Measurements from ENCODE around the gene NPY4R2.
"Not testable (repeated sequence)": the region's sequence is repeated elsewhere in the genome, so short reads cannot be mapped to it uniquely, and the experiment has no call there.

NPY4R2 gene, protein sequence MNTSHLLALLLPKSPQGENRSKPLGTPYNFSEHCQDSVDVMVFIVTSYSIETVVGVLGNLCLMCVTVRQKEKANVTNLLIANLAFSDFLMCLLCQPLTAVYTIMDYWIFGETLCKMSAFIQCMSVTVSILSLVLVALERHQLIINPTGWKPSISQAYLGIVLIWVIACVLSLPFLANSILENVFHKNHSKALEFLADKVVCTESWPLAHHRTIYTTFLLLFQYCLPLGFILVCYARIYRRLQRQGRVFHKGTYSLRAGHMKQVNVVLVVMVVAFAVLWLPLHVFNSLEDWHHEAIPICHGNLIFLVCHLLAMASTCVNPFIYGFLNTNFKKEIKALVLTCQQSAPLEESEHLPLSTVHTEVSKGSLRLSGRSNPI

DNA sequence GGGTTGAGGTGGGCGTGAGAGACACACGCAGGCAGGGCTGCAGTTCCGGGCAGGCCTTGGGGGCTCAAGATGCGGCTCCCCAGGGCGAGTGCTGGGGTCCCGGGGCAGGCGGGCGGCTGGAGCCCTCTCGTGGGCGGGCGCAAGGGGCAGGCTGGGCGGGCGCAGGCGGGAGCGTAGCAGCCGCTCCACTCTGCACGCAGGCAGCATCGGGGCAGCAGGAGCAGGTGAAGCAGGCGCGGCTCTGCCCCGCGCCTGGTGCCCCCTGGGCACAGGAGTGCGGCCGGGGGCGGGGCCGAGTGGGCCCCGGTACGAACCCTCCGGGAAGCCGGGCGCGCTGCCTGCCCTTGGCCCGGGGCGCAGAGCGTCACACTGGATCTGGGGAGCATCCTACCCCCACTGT is at the start of gene NPY4R2:
NPY4R2 (plus strand) TSS at position 188 of the 400 bp plus-strand sequence. CDS start 3,326 bp downstream, outside the sequence.
- DNase-seq (ENCODE audit: low spot score) = not testable (repeated sequence)

DNA sequence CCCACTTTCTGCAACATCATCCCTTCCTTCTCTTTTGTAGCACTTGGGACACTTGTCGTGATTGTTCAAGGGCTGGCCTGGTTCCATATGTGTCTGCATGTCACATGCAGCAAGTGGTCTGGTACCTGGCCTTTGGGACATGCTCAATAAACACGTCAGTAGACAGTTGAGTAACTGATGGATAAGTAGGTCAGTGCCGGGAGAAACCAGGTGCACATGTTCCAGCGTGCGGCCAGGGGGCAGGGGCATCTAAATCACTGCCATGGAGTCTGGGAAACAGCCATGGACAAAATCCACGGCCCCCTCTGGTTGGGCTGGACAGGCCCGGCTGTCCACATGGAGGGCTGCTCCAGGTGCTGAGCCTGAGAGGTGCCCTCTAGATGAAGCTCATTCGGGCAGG is 47.6 kb upstream of the NPY4R2 start:
- not testable (repeated sequence) for DNase-seq (ENCODE audit: low spot score)

DNA sequence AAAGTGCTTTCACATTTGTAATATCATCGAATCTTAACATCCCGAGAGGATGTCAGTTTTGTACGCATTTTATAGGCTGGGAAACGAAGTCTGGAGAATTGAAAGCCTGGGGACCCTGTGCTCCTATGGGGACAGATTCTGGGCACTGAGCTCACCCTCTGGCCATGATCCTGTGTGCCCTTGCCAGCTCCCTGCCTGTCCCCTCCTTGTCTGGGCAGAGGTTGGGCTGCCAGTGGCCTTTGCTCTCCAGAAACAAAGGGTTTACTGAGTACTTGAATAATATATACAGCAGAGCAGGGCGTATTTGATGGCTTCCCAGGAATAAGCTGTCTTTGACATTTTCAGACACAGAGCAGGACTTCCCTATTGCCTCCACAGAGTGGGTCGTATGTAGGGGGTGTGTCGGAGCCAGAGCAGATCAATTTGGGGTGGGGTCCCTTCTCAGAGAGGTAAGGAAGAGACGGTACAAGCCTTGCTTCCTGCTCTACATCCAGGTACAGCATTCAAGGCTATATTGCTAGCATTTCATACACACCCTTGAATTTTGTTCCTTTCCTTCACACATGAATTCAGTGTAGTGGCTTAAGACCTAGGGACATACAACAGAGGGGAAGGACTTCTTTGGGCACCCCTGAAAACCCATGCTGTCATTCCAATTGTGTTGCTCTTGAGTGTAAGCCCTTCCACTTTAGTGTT is 46.8 kb upstream of the NPY4R2 start:
- DNase-seq (ENCODE audit: low spot score) = not testable (repeated sequence)

DNA sequence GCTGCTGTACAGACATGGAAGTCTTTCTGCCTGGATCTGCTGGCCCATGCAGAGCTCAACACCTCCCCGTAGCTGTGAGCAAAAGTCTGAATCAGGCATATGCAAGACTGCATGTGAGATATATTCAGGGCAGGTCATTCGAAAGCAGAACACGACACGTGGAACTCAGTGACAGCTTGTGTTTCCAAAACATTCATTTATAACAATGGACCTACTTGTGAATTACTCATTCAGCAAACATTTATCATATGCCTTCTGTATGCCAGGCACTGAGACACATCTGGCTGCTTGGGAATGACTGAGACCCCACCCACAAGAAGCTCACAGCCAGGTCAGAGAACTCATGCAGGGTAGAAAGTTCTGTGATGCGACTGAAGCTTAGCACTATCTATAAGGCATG is 46.2 kb upstream of the NPY4R2 start:
- not testable (repeated sequence) for DNase-seq (ENCODE audit: low spot score)

DNA sequence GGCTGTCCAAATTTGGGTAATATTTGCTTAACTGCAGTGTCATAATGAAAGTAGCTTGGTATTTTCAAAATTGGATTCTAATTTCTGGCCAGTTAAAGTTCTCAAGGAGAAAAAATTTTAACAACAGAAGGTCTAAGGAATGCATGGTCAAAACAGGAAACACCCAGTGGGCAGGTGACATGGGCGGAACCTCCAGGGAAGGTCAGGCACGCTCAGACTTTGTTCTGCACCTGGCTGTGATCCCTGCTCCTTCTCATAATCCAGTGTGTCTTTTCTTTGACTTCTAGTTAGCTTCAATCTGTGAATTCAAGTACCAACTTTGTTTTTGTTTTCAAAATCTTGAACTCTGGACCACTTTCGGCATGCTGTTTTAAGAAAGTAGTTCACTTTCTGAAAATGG is 34.2 kb upstream of the NPY4R2 start:
- not testable (repeated sequence) for DNase-seq (ENCODE audit: low spot score)

DNA sequence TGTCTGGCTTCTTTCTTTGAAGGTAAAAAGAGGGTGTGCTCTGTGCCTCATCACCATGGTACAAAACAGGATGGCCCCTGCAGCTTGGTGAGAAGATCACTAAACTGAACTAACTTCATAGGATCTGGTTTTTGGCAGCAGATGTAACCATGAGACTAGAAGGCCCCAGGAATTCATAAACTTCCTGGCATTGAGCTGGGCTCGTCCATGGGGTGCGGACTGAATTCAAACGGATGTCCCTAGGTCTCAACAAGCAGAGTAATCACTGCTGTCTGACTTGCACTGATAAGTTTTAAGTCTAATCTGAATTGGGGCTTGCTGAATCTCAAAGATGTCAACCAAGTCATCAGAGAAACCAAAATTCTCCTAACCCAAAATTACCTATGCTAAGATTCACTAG is 33.5 kb upstream of the NPY4R2 start:
- DNase-seq (ENCODE audit: low spot score) = not testable (repeated sequence)

DNA sequence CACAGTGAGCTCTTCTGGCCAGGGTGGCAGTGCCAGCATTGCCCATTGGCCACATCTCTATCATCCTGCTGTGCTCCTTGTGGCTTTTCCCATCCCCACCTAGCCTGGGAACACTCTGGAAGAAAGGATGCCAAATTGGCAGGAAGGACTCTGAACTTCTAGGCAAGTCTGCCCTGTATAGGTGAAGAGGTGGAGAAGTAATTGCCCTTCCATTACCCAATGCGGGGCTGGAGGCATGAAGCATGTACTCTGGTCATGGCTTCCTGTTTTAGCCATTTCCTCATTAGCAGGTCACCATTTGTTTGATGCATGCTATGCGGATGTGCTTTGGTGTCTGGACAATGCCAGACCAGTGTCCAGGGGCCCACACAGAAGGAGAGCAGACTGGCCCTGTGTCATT is 32.1 kb upstream of the NPY4R2 start:
- DNase-seq (ENCODE audit: low spot score) = not testable (repeated sequence)

DNA sequence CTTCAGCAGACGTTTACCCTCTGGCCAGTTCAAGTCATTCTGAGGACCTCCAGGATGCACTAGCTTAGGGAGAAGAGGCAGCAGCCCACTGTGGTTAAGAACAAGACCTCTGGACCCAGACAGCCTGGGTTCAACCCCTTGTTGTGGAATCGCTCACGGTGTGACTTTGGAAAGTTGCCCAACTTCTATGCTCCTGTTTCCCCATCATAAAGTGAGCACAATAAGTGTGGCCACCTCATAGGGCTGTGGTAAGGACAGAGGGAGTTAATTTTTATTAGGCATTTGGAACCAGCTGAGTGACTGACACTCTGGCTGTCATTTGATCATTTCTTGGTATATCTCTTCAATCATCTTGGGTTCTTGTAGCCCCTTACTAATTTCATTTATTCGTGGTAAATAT is 31.6 kb upstream of the NPY4R2 start:
- DNase-seq (ENCODE audit: low spot score) = not testable (repeated sequence)

DNA sequence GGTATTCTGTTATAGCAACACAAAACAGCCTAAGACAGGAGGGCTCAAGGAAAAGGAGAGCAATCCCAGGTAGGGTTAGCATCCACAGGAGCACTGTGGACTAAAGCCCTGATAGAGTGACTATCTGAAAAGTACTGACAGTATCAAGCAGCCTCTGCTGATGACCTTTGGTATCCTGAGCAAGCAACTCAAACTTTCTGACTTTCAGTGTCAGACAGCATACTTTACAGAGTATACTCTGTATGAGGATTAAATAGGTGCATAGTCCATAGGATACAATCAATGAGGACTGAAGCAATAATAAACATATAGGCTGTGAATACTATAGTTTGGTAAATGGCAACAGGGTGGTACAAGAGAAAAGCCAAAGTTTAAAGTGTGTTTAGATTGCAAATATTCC is 27.7 kb upstream of the NPY4R2 start:
- DNase-seq (ENCODE audit: low spot score) = not testable (repeated sequence)

DNA sequence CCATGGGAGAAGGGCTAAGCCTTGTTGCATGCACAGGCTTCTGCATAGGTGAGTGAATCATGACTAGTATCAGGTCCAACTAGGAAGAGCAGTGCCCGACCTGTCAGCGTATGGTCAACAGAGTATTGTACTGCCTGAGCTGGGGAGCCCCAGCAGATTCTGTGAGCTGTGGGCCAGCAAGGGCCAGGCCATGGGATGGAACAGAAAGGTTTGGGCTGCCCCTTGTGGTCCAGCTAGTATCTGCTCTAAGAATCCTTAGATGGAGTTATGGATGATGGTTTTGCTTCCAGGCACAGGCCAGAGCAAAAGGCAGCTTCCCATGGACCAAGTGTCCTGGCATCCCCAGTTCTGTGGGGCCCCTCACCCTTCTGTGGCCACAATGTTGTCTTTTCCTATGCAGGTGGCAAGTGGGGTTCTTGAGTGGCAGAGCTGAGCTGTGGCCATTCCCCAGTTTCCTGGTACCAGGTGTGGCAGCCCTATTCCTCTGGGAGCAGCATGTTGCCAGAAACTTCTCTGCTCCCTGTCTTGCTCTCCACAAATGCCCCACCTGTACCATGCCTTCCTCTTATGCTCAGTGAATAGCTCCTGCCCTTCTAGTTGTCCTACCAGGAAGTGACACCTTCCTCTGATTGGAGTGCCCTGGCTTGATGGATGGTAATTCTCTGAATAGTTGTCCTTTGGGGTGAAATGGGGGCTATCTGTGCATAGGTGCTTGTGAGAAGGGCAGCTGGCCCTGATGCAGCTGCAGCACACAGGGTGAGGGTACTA is 25.8 kb upstream of the NPY4R2 start:
- not testable (repeated sequence) for DNase-seq (ENCODE audit: low spot score)

DNA sequence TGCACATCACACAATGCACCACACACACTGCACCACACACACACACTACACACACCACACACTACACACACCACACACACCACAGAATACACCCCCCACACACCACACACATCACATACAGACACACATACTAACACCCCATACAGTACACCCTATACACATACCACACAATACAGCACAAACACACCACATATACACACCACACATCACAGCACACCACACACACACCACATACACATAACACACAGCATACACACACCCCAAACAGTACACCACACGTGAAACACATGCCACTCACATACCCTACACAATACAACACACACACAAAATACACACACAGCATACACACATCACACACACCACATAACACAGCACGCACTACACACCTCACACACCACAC is 23.9 kb upstream of the NPY4R2 start:
- DNase-seq (ENCODE audit: low spot score) = not testable (repeated sequence)

DNA sequence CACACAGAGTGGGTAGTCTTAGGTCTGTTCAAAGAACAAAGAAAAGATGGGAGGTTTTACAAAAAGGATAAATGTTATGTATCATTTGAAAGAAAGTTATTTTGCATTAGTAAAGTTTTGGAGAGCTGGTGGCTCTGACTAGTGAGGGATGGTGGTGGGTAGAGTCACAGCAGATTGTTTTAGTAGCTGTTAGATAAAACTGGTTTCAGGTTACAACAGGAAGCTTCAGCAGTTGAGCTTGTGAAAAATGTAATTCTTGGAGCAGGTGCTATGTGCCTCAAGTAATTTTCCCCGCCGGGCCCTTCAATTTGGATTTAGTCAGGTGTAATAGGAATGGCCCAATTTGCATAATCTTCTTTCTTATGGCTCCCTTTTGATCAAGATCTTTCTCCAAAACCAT is 20.6 kb upstream of the NPY4R2 start:
- not testable (repeated sequence) for DNase-seq (ENCODE audit: low spot score)

DNA sequence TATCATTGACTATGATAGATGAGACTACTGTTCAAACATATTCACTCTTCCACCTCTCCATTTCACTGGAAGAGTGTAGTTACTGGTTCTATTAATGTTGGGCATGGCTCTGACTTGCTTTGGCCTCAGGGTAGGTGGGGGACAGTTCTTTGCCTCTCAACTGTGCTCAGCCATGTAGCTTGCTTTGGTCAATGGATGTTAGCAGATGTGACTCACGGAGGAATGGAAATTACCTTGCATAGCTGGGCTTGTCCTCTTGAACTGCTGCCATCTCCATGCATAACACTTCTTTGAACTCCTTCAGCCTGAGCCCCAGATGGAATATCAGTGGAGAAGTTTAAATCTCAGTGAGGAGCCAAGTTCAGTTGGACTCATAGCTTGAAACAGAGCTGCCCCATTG is 9.1 kb upstream of the NPY4R2 start:
- not testable (repeated sequence) for DNase-seq (ENCODE audit: low spot score)

DNA sequence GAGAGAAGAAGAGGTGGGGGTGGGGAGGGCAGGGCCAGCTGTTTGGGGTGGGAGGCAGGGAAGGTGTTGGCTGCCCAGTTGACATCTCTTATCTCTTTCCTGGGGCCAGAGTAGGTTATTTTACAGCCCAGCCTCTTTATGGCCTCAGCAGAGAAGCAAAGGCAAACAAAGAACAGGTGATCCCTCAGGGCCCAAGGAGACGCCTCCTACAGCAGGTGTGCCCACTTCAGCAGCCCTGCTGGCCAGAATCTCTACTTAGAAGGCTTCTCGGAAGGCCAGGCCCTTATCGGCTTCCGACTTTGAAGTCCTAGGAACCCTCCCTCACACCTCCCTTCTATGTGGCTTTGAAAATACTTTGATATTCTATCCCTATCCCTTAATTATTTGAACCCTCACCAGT is 8.0 kb upstream of the NPY4R2 start:
- DNase-seq (ENCODE audit: low spot score) = not testable (repeated sequence)

DNA sequence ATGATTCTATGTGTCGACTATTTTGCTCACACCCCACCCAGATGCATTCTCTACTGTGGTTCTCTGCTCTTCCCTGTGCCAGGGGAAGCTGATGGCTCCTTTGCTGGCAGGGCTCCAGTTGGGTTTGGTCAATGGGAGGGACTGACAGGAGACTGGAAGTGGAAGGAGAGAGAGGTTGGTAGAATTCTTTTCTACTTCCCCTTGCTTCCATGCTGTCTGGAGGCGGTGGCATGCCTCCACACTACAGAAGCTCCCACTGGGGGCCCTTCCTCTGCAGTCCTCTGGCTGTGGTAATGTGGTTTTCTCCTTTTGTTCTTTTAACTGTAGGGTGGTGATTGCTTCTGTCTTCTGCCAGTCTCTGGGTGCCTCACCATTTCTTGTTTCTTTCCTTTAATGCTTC is 4.4 kb upstream of the NPY4R2 start:
- DNase-seq (ENCODE audit: low spot score) = not testable (repeated sequence)

DNA sequence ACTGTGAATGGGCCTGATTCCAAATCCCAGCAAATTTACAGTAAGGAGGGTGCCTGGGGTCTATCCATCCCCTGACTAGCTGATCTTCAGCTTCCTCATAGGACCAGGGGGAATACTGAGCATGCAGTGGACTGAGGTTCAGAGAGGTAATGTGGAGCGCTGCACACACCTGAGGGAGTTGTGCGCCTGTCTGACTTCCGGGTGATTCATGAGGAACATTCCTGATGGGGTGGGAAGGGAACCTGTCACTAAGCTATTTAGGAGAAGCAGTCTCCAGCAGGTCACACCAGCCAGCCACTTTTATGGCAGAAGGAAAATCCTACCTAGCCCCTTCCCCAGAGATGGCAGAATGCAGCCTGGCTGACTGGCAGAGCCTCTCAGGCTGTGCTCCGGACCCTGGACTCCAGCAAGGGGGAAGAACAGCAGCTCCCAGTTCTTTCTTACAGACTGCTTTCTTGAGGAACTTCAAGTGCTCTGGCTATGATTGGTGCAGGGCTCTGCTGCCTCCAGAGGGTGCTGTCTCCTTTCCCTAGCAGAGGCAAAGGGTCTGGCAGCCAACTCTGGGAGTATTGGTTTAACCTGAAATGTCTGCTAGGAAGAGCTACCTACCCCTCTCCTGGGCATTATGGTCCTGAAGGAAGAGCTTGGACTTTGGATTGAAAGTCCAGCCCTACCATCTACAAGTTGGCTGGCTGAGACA is 2.5 kb upstream of the NPY4R2 start:
- not testable (repeated sequence) for DNase-seq (ENCODE audit: low spot score)

DNA sequence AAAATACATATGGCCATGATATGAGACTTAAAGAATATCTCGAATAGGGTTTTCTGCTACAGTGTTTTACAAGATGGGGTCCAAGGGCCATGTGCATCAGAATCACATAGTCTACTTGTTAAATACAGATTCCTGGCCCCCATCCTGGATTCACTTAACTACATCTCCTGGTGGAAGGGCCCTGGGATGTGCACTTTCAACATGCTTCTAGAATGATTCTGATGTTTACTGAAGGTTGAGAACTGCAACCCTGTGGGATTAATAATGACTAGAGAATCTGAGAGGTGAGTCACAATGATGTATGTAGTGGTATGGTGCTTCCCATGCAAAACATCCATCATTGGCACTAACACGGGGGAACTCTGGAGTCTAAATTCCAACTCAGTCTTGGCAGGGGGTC is 2.1 kb downstream of the NPY4R2 start:
- not testable (repeated sequence) for DNase-seq (ENCODE audit: low spot score)

DNA sequence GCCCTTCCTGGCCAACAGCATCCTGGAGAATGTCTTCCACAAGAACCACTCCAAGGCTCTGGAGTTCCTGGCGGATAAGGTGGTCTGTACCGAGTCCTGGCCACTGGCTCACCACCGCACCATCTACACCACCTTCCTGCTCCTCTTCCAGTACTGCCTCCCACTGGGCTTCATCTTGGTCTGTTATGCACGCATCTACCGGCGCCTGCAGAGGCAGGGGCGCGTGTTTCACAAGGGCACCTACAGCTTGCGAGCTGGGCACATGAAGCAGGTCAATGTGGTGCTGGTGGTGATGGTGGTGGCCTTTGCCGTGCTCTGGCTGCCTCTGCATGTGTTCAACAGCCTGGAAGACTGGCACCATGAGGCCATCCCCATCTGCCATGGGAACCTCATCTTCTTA is 4.0 kb downstream of the NPY4R2 start:
- not testable (repeated sequence) for DNase-seq (ENCODE audit: low spot score)

DNA sequence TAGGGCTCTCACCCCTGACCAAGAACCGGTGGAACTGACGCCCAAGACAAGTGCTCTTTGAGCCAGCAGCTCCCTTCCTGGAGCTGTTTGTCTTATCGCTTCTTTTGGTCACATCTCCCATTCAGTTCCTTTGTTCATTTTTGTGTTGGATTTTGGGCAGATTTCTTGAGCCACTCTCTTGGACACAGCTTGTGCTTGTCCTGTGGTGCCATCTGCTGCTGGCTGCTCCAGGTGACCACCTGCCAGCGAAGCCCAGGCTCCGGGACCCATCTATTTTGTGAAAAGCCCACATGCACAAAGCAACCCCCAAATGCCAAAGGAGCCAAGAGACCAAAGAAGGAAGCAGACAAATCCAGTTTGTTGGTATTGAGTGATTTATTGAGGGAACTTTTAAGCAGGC is 6.2 kb downstream of the NPY4R2 start:
- not testable (repeated sequence) for DNase-seq (ENCODE audit: low spot score)

DNA sequence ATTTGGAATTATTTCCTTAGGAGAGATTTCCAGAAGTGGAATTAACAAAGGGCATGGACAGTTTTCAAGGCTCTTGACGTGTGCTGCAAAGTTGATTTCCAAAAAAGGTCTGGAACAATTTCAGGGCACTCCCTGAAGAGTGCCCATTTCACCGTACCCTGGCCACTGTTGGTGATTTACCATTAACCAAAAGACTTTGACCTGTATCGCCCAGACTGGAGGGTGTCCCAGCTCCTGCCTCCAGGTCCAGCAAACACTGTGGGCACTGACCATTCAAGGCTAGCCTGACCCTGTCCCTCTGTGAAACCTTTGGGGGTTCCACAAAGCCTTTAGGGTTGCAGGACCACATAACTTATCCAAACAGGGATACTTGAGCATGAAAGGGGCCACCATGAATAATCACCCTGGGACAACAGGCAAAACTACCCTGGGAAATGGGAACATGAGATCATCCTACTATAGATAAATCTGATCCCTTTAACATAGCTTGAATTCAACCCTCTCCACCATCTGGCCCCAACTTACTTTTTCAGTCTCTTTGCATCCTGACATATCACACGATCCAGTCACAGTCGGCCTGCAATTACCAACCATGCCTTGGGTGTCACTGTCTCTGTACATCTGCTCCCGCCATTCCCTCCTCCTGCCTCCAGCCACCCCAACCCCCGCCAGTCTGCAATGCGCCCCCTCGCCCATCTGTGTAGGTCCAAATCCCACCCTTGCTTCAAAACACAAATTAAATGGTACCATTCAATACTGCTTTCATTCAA is 8.9 kb downstream of the NPY4R2 start:
- not testable (repeated sequence) for DNase-seq (ENCODE audit: low spot score)

DNA sequence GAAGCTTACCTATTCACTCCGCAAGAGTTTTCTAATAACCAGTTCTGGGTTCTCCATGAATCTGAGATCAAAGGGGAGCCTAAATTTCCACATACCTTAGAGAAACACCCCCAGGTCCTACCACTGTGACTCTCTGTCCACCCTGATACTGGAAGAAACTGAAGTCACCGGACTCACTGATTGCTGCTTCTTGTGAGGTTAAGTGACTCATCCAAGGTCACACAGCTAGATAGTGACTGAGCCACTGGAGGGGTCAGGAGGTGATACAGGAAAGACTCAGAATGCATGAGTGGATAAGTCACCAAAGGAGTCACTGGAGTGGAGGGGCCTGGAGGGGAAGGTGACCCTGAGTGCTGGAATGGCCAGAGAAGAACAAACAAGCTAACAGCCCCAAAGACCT is 9.8 kb downstream of the NPY4R2 start:
- DNase-seq (ENCODE audit: low spot score) = not testable (repeated sequence)

Data from CD4-positive, alpha-beta T cell treated with Interleukin-2 at 100 ng/mL for 4 hours (primary cell).